WTC11 (cell line): ENCODE results near the gene STOM. TPM values are rescaled to one million over a fixed set of nuclear protein-coding genes. Genes with fewer than 3 reads are reported as not detected.
A peak's percentile ranks its signal among the peaks of the same experiment; 100 is the strongest.

Source experiments
- ATAC-seq: fragments of 200-7000 bp; cut with Tn5 transposase; 2 replicates; pipeline ENCODE4 v1.10.0; 2021; ENCODE audit warnings: mild to moderate bottlenecking, moderate library complexity
- CTCF ChIA-PET: fragments of 300-600 bp; sonication (Branson Sonifier 250); formaldehyde crosslinking; loops from one replicate; lab custom pipeline; 2021; ENCODE audit warnings: antibody characterized with exemption; lab: Charles Lee
- POLR2A ChIA-PET: fragments of 350-600 bp; sonication (Branson Sonifier 250); formaldehyde crosslinking; loops from one replicate; lab custom pipeline; 2021; ENCODE audit warnings: antibody characterized with exemption; lab: Charles Lee
- DNase-seq: peaks from one replicate; pipeline ENCODE4 v3.0.0; 2021; ENCODE audit warnings: low spot score
- H3K27ac Mint-ChIP-seq: 2 replicates; pipeline ENCODE4 v1.8.0; 2021; ENCODE audit warnings: mixed read lengths
- H3K27me3 Mint-ChIP-seq: 2 replicates; pipeline ENCODE4 v1.8.0; 2021; ENCODE audit warnings: low read depth, mild to moderate bottlenecking, moderate library complexity, mixed read lengths
- H3K36me3 Mint-ChIP-seq: 2 replicates; pipeline ENCODE4 v1.8.0; 2021; ENCODE audit warnings: mixed read lengths
- H3K4me1 Mint-ChIP-seq: 2 replicates; pipeline ENCODE4 v1.8.0; 2022; ENCODE audit warnings: mixed read lengths
- H3K4me3 Mint-ChIP-seq: 2 replicates; pipeline ENCODE4 v1.8.0; 2021; ENCODE audit warnings: mild to moderate bottlenecking, moderate library complexity, mixed read lengths
- H3K9me3 Mint-ChIP-seq: 2 replicates; pipeline ENCODE4 v1.8.0; 2021; ENCODE audit warnings: mixed read lengths
- FOXK1 ChIP-seq: sonication (generic); formaldehyde crosslinking; IDR thresholded peaks from 2 replicates; pipeline ENCODE4 v1.8.0; 2022; ENCODE audit warnings: mild to moderate bottlenecking, moderate library complexity, missing genetic modification reagents
- GABPB1 ChIP-seq: sonication (generic); formaldehyde crosslinking; IDR thresholded peaks from 2 replicates; pipeline ENCODE4 v1.8.1; 2023; ENCODE audit warnings: mild to moderate bottlenecking, missing genetic modification reagents
- PRRX2 ChIP-seq: fragments of 250-450 bp; sonication (Bioruptor Pico); IDR thresholded peaks from 2 replicates; pipeline ENCODE4 v1.8.0; 2021; ENCODE audit warnings: mild to moderate bottlenecking
- SP1 ChIP-seq: sonication (generic); formaldehyde crosslinking; conservative IDR thresholded peaks from 2 replicates; pipeline ENCODE4 v1.8.1; 2022; ENCODE audit warnings: missing genetic modification reagents
- TCF7 ChIP-seq: sonication (generic); formaldehyde crosslinking; IDR thresholded peaks from 2 replicates; pipeline ENCODE4 v1.8.0; 2022; ENCODE audit warnings: mild to moderate bottlenecking, low read depth, missing genetic modification reagents, moderate library complexity
- ZNF138 ChIP-seq: sonication (generic); formaldehyde crosslinking; conservative IDR thresholded peaks from 2 replicates; pipeline ENCODE4 v1.8.1; 2022; ENCODE audit warnings: mild to moderate bottlenecking, moderate library complexity, missing genetic modification reagents
- total RNA-seq: library from RNA; stranded (reverse); gene quantifications from 3 replicates; pipeline ENCODE4 v1.2.3, GENCODE V29; 2021
- TF ChIP-seq, protein P1 (sequence below): sonication (generic); formaldehyde crosslinking; IDR thresholded peaks from 2 replicates; pipeline ENCODE4 v1.8.0; 2022; ENCODE audit warnings: missing genetic modification reagents
- TF ChIP-seq, protein P2 (sequence below): sonication (generic); formaldehyde crosslinking; IDR thresholded peaks from 2 replicates; pipeline ENCODE4 v1.8.0; 2023; ENCODE audit warnings: mild to moderate bottlenecking, missing genetic modification reagents
- TF ChIP-seq, protein P3 (sequence below): fragments of 250-450 bp; sonication (Bioruptor Pico); IDR thresholded peaks from 2 replicates; pipeline ENCODE4 v1.9.0; 2021; ENCODE audit warnings: mild to moderate bottlenecking
- TF ChIP-seq, protein P4 (sequence below): sonication (generic); formaldehyde crosslinking; conservative IDR thresholded peaks from 2 replicates; pipeline ENCODE4 v1.8.1; 2022; ENCODE audit warnings: mild to moderate bottlenecking, missing genetic modification reagents
- TF ChIP-seq, protein P5 (sequence below): sonication (generic); formaldehyde crosslinking; IDR thresholded peaks from 2 replicates; pipeline ENCODE4 v1.8.1; 2023; ENCODE audit warnings: mild to moderate bottlenecking, moderate library complexity, missing genetic modification reagents

Gene STOM
- total RNA-seq, 1 experiment from 2014 or later: 32.9 TPM

DNA sequence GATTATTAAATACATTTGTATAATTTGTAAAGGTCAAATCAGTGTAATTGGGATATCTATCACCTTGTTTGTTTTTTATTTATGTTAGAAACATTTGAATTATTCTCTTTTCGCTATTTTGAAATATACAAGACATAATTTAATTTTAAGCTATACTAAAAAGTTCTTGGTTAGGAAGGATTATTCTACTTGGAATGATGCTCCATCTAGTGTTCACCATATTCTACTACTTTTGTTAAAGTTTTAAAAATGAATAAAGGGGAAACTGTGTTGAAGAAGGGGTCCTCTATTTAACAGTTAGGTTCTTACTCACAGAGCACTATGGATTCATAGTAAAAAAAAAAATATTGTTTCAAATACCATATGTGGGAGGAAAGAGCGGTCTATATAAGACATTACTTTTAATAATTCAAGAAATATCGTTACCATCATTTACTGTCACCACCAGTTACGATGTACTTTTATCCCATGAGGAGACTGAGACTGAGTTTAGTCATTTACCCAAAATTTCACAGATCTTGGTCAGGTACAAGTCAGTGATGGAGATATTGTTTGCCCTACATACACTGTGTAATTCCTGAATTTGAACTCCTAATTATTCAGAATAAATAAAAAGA lies 6.3 kb upstream of the STOM start (continued):
- TF ChIP-seq, protein P1, sequence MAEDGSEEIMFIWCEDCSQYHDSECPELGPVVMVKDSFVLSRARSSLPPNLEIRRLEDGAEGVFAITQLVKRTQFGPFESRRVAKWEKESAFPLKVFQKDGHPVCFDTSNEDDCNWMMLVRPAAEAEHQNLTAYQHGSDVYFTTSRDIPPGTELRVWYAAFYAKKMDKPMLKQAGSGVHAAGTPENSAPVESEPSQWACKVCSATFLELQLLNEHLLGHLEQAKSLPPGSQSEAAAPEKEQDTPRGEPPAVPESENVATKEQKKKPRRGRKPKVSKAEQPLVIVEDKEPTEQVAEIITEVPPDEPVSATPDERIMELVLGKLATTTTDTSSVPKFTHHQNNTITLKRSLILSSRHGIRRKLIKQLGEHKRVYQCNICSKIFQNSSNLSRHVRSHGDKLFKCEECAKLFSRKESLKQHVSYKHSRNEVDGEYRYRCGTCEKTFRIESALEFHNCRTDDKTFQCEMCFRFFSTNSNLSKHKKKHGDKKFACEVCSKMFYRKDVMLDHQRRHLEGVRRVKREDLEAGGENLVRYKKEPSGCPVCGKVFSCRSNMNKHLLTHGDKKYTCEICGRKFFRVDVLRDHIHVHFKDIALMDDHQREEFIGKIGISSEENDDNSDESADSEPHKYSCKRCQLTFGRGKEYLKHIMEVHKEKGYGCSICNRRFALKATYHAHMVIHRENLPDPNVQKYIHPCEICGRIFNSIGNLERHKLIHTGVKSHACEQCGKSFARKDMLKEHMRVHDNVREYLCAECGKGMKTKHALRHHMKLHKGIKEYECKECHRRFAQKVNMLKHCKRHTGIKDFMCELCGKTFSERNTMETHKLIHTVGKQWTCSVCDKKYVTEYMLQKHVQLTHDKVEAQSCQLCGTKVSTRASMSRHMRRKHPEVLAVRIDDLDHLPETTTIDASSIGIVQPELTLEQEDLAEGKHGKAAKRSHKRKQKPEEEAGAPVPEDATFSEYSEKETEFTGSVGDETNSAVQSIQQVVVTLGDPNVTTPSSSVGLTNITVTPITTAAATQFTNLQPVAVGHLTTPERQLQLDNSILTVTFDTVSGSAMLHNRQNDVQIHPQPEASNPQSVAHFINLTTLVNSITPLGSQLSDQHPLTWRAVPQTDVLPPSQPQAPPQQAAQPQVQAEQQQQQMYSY (CRISPR knock-in tag): no peak
- TF ChIP-seq FOXK1 (CRISPR knock-in tag): no peak
- TF ChIP-seq, all 79 proteins: peak for 0

DNA sequence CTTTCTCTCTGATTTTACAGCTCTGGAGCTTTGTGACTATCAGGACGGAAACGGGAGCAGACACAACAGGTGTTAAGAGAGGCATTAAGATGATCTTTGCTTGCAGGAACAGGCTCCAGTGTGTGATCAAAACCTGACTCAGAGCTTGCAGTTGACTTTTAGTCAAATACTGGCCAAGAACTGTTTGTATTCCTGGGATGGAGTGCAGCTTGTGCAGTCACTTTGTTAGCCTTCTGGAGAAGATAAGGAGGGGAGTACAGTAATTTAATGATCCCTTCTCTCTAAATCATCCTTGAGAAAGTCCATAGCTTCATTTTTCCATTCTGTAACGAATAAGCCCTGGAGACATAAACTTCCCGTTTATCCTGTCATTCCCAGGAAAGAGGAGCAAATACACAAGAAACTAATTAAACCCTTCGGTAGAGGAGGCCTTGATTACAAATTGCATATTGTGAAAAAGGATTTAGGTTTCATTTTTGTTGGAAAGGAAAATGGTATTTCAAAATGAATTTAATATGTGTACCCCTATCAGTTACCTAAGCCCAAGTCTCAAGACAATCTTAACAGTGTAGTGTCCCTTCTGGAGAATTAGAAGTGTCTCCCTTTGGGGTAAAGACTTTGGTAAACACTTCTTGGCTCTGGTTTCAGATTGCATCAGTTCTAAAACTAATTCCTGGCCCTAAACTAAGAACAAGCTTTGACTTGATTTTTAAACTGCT lies 3.1 kb upstream of the STOM start:
- Mint-ChIP-seq H3K4me1 (peaks cover 20% of the 10 kb centered on the region), H3K27me3 (peaks cover 32% of the 10 kb centered on the region), H3K4me3 (no peak overlapping the region), H3K36me3 (peaks cover 14% of the 10 kb centered on the region), H3K27ac (no peak overlapping the region), H3K9me3 (peaks cover 15% of the 10 kb centered on the region)
- ATAC-seq (no peak), DNase-seq (no peak)
- CTCF ChIA-PET: no interaction called here
- POLR2A ChIA-PET: no interaction called here
- TF ChIP-seq GABPB1 (CRISPR knock-in tag) (peak; percentile 39; the same call in 1 of the 2 replicates), ZNF138 (CRISPR knock-in tag) (no peak)

DNA sequence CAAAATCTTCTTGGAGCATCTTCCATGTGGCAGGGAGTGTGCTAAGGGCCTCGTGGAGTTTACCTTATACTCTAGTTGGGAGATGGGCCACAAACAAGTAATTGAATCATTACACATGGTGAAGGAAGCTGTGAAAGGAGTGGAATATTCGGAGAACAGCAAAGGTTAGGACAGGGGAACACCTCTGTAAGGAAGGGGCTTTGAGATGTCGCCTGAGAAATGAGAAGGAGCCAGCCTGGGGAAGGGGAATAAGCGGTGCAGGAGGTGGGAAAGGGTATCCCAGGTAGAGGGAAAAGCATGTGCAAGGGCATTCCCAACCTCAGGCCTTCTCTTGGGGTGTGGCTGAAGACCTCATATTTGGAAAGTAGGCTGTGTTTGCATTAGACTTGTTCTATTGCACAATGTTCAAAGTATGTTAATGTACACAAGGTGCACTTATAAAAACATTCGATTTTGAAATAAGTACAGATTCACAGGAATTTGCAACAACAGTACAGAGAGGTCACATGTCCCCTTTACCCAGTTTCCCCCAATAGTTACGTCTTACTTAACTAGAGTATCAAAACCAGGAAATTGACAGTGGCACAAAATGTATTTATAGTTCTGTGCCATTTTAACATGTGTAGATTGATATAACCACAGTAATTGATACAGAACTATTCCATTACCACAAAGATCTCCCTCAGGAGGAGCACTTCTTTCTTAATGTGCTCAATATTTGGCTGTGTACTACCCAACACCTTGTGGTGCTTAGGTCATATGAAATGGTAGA lies 2.4 kb upstream of the STOM start:
- POLR2A ChIA-PET: no interaction called here
- TF ChIP-seq SP1 (CRISPR knock-in tag) (no peak), GABPB1 (CRISPR knock-in tag) (0 out of 2 replicates have a peak, but pooled peaks have one; percentile 53)
- TF ChIP-seq, protein P2, sequence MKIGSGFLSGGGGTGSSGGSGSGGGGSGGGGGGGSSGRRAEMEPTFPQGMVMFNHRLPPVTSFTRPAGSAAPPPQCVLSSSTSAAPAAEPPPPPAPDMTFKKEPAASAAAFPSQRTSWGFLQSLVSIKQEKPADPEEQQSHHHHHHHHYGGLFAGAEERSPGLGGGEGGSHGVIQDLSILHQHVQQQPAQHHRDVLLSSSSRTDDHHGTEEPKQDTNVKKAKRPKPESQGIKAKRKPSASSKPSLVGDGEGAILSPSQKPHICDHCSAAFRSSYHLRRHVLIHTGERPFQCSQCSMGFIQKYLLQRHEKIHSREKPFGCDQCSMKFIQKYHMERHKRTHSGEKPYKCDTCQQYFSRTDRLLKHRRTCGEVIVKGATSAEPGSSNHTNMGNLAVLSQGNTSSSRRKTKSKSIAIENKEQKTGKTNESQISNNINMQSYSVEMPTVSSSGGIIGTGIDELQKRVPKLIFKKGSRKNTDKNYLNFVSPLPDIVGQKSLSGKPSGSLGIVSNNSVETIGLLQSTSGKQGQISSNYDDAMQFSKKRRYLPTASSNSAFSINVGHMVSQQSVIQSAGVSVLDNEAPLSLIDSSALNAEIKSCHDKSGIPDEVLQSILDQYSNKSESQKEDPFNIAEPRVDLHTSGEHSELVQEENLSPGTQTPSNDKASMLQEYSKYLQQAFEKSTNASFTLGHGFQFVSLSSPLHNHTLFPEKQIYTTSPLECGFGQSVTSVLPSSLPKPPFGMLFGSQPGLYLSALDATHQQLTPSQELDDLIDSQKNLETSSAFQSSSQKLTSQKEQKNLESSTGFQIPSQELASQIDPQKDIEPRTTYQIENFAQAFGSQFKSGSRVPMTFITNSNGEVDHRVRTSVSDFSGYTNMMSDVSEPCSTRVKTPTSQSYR: no peak
- TF ChIP-seq, protein P3, sequence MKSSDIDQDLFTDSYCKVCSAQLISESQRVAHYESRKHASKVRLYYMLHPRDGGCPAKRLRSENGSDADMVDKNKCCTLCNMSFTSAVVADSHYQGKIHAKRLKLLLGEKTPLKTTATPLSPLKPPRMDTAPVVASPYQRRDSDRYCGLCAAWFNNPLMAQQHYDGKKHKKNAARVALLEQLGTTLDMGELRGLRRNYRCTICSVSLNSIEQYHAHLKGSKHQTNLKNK (CRISPR knock-in tag): no peak
- TF ChIP-seq, all 79 proteins: peak for 1
- ATAC-seq: no peak

DNA sequence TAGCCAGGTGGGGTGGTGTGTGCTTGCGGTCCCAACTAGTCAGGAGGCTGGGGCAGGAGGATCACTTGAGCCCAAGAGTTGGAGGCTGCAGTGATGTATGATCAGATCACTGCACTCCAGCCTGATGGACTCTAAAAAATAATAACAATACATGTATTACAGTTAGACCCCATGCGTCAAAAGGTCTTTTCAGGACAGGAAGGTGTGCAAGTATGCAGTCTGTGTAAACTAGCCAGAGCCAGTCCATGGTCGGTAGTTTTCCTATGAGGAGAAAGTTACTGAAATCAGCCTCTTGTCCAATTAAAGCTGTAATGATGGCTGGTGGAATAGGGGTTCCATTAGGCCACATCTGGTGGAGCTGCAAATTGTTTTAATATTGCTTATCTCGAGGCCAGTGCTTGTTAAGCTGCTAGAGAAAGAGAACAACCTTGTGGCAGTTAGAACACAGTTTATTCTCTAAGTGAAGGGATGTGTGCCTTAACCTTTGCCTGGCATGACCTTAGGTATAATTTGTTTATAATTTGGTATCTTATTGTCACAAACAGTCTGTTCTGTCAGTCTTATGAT lies 1.5 kb upstream of the STOM start:
- peaks cover 35% of the 10 kb centered on the region for H3K4me1 Mint-ChIP-seq
- CTCF ChIA-PET: interaction anchor here (1.0 kb wide), 1 partner anchor 52 kb away, joined by 3 read pairs; no protein-coding TSS in a partner anchor
- DNase-seq (no peak), ATAC-seq (no peak)
- POLR2A ChIA-PET: no interaction called here
- no peak overlapping the region for H3K27ac Mint-ChIP-seq
- peaks cover 5% of the 10 kb centered on the region for H3K9me3 Mint-ChIP-seq
- peaks cover 35% of the 10 kb centered on the region for H3K27me3 Mint-ChIP-seq
- H3K4me3 Mint-ChIP-seq: no peak overlapping the region
- H3K36me3 Mint-ChIP-seq: peaks cover 7% of the 10 kb centered on the region
- TF ChIP-seq, protein P2: no peak
- TF ChIP-seq, protein P4, sequence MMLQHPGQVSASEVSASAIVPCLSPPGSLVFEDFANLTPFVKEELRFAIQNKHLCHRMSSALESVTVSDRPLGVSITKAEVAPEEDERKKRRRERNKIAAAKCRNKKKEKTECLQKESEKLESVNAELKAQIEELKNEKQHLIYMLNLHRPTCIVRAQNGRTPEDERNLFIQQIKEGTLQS (CRISPR knock-in tag): no peak
- TF ChIP-seq PRRX2 (CRISPR knock-in tag) (no peak), TCF7 (CRISPR knock-in tag) (no peak)
- TF ChIP-seq, protein P5, sequence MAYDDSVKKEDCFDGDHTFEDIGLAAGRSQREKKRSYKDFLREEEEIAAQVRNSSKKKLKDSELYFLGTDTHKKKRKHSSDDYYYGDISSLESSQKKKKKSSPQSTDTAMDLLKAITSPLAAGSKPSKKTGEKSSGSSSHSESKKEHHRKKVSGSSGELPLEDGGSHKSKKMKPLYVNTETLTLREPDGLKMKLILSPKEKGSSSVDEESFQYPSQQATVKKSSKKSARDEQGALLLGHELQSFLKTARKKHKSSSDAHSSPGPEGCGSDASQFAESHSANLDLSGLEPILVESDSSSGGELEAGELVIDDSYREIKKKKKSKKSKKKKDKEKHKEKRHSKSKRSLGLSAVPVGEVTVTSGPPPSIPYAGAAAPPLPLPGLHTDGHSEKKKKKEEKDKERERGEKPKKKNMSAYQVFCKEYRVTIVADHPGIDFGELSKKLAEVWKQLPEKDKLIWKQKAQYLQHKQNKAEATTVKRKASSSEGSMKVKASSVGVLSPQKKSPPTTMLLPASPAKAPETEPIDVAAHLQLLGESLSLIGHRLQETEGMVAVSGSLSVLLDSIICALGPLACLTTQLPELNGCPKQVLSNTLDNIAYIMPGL (CRISPR knock-in tag): no peak

More for the DNA sequence above, 2.4 kb upstream of the STOM start:
- Mint-ChIP-seq H3K36me3 (peaks cover 7% of the 10 kb centered on the region), H3K4me1 (peaks cover 27% of the 10 kb centered on the region), H3K9me3 (peaks cover 8% of the 10 kb centered on the region), H3K27me3 (peaks cover 35% of the 10 kb centered on the region), H3K4me3 (no peak overlapping the region), H3K27ac (no peak overlapping the region)
- no peak for DNase-seq
- CTCF ChIA-PET: no interaction called here
